ENCODE results near the gene EVA1B.

DNA sequence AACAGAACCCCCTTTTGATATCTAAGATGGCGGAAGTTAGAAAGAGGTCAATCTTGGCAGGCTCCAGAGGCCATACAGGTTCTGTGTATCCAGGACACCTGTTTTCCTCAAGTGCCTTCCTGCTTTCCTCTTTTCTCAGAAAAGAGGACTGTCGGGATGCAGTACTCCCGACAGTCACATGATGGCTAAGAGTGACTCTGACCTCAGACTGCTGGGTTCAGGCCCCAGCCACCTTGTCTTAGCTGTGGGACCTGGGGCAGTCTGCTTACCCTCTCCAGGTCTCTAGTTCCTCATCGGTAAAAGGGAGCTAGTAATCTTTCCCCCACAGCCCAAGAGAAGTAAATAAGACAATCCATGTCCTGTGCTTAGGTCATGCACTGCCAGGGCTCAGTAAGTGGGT lies 32.4 kb upstream of the EVA1B start:
- TF ChIP-seq EZH2 (IDR thresholded peaks at IDR 0.05) = no peak
- no peak for TF ChIP-seq ZBTB33 (IDR thresholded peaks at IDR 0.05; ENCODE audit: extremely low read depth, insufficient replicate concordance, low read length)
- no peak for TF ChIP-seq SRF (IDR thresholded peaks at IDR 0.05; ENCODE audit: low read depth)
- TF ChIP-seq MAX (IDR thresholded peaks at IDR 0.05) = no peak
- TF ChIP-seq, protein P1, sequence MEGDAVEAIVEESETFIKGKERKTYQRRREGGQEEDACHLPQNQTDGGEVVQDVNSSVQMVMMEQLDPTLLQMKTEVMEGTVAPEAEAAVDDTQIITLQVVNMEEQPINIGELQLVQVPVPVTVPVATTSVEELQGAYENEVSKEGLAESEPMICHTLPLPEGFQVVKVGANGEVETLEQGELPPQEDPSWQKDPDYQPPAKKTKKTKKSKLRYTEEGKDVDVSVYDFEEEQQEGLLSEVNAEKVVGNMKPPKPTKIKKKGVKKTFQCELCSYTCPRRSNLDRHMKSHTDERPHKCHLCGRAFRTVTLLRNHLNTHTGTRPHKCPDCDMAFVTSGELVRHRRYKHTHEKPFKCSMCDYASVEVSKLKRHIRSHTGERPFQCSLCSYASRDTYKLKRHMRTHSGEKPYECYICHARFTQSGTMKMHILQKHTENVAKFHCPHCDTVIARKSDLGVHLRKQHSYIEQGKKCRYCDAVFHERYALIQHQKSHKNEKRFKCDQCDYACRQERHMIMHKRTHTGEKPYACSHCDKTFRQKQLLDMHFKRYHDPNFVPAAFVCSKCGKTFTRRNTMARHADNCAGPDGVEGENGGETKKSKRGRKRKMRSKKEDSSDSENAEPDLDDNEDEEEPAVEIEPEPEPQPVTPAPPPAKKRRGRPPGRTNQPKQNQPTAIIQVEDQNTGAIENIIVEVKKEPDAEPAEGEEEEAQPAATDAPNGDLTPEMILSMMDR (IDR thresholded peaks at IDR 0.05 in 2 of 3, conservative IDR thresholded peaks at IDR 0.05 in 1 of 3; ENCODE audit: borderline replicate concordance in 1 of 3, insufficient read depth in 1 of 3, low read depth in 2 of 3, low read length in 2 of 3) = no peak; a peak in 1 of 6 replicates
